NCI-H146 (cell line): ENCODE measurements around the gene SHH.
"Not testable (repeated sequence)": the region's sequence is repeated elsewhere in the genome, so short reads cannot be mapped to it uniquely, and the experiment has no call there.

ENCODE experiments used
- DNase-seq: peaks from one replicate; lab custom pipeline; 2025; lab: John Stamatoyannopoulos, UW

The SHH gene

DNA sequence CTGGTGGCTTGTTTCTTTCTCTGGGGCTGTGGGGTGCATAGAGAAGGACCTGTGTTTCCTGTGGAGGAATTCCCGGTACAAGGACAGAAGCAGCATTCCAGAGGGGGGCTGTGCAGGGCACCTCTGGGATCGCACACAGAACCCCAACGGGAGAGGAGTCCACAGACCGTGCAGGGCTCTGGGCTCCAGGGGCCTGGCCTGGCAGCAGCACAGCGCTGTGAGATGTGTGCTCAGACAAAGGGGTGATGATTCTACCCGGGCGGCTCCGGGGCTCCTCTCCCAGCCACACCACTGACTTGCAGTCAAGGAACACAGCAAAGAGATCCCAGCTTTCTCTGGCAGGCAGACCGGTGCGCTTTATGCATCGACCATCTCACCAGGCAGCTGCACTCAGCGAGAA lies 6.9 kb upstream of the SHH start:
- DNase-seq: no peak

DNA sequence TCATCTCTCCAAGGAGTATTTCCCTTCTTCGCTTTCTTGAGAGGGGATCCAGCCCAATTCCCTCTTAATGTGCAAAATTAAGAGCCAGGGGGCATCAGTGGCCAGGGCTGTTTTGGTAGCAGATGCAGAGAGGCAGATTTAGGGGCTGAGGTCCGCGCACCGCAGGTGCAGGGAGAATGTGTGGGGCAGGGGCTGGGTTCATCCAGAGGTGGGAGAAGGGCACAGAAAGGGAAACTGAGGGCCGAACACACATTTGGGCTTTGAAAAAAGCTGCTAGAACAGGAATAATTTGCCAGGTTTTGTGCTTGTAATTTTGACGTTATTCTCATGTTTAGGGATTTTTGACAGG lies 6.5 kb upstream of the SHH start:
- no peak for DNase-seq

DNA sequence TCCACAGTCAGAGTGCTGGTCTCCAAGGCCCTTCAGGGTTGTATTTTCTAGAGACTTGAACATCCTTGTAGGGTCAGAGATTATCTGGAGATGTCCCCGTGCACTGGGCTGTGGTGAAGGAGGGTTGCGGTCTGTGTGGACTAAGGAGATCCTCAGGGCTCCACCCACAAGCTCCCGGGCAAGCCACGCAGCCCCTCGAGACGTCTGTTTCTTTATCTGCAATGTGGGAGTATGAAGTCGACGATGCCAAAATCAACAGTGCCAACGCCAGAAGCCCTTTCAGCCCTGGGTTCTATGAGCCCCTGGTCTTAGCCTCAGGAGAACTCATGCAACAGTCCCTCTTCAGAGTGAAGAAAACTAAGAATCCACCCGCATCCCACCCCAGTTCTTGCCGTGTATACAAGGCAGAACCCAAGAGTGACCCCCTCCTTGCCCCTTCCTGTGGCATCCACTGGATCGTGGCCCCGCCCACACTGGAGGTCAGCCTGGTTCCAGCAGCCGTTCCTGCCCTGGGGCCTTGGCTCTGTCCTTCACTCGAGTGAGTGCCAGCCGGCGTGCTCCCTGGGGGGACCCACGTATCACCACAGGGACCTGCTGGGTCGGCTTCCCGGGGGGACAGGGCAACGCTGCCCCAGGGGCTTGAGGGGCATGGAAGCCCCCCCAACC lies 6.0 kb upstream of the SHH start:
- DNase-seq: no peak

DNA sequence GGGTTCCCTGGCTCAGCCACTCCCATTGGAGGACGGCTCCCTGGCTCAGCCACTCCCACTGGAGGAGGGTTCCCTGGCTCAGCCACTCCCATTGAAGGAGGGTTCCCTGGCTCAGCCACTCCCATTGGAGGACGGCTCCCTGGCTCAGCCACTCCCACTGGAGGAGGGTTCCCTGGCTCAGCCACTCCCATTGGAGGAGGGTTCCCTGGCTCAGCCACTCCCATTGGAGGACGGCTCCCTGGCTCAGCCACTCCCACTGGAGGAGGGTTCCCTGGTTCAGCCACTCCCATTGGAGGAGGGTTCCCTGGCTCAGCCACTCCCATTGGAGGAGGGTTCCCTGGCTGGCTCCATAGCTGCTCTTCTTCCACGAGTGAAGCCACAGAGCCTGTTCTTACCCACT lies 5.3 kb upstream of the SHH start:
- DNase-seq: not testable (repeated sequence)

DNA sequence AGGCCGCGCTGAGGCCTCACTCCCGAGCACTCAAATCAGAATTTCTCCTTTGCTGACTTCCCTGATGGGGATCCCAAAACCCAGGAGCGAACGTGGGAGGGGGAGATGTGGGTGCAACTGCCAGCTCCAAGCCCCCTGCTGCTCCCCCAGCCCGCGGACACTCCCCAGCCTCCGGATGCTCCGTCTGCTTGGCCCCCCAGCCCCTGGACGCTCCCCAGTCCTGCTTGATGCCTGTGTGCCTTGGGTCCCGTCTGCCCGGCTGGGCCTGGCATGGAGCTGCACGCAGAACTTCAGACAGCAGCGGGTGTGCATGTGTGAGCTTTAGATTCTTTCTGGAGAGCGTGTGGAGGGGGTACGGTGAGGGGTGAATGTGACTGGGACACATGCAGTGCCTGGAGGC lies 4.7 kb upstream of the SHH start:
- DNase-seq: no peak

DNA sequence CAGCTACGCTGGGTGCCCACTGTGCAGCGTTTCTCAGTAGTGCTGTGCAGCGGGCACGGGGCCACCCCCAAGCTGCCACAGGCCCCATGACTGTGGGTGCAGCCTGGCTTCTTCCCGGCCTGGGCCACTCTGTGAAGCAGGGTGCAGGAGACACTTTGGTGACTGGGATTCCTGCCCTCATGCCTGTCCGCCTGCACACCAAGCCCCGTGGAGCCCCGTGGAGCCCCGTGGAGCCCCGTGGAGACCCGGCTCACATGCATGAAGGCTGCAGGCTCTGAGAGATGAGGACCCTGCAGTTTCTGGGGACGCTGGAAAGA lies 3.9 kb upstream of the SHH start:
- no peak for DNase-seq

DNA sequence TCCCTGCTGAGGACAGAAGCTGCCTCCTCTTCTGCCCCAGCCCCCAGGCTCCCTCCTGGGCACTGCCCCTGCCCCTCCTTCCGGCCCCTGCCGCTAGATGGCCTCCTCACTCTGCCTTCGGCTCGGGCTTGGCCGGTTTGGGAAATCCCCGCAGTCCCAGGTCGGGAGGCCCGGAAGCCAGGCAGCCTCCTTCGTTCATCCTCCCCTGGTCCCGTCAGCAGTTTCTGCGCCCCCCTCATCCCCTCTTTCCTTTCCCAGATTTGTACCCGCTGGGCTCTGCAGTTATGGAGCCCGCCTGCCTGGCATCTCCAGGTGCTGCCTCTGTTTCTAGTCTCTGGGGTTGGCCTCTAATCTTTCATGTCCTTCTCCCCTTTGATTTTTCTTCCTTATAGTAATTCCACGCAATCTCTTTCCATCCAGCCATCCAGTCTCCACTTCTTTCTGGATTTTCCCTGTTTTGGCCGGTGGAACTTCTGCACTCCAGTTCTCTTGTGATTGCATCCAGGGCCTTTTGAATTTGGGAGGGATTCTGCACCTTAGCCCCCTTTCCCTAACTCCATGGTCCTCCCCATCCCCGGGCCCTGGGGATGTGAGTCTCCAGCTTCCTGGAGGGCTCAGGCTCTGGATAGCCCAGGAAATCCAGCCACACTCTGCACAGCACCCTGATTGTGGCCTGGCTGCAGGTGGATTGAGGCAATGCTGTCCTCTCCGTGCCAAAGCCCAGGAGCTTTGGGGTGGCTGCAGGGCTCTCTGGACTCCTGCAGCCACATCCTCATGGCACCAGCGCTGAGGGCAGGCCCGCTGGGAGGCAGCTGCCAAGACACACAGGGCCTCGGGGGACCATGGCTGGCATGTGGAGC lies 3.3 kb upstream of the SHH start:
- no peak for DNase-seq

DNA sequence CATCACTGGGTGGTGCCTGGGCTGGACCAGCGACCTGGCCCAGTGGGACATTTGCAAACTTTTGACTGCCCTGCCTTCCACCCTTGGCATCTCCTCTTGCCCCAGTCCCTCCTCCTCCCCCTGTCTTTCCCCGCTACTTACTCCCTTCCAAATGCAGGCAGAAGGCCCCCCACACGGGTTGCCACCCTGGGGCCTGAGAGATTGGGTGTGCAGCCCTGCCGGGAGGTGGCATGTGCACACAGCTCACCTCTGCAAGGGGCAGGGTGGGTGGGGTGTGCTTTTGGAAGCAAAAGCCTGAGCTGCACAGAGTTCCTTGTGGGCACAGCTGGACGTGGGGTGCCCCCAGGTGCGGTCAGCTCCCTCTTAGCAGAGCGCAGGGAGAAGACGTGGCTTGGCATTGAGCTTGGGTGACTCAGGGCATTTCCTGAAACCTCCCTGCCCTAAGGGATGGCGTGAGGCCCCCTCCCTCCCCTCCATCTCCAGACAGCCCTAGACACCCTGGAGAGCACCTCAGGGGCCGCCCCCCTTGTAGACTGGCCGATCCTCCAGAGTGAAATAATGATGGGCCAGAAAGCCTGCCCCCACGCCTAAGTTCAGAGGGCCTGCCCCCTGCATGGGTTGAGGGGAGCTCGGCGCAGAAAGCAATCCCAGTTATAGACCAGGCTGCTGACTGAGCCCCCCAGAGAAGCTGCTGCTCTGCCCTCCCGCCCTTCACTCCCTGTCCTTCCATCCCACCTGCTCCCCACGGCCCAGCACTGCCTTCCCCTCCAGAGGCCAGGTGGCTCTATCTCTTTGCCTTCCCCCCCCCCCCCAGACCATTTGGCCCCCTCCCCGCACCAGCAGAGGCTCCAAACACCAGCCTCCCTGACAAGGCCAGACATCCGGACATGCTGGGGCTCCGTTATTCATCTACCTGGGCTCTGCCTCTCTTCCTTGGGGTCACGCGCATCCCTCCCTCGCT lies 2.3 kb upstream of the SHH start:
- DNase-seq: no peak

DNA sequence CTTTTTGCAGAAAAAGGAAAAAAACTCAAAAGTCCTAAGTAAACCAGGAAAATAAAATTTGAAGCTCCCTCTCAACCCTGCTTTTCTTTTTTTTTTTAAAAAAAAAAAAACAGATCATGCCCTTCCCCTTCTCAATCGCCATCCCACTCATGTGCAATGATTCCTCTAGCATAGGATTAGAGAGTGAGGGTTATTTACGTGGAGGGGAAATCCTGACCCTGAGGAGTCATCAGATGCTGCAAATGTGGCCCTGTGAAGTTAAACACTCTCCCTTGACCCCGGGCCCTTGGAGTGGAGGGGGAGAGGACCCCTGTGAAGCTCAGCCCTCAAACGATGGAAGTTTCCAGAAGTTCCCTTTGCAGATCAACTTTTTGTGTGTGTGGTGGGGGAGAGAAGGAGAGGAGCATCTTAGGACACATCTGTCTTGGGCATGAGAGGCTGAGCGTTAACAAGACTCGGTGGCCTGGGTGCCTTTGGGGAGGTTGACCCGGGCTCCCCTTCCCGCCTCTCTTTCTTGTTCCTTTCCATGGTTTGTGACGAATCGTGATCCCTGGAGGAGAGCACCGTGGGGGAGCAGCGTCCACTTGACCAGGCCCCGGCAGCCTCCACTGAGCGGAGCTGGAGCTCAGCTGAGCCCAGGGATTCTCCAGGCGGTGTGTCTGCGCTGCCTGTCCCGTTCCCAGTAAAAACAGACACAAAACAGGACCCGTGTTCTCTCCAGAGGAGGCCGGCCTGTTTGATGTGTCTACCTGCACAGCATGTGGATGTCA lies 1.5 kb upstream of the SHH start:
- DNase-seq: no peak

DNA sequence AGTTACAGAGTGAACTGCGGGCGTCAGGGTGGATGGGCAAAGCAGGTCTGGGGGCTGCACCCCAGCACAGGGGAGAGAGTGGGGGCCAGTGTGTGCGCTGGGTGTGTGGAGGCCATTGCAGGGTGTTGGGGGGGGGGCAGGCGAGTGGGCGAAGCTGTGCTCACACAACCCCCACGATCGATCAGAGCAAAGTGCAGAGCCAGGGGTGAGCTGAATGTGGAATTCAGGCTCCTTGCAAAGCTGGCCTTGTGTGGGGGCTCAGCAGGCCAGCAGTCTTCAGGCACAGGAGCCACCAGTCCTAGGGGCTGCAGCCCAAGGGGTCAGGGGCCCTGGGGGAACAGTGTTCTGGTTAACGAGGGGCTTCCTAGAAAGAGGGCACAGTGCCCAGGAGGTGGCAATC lies 862 bp upstream of the SHH start:
- no peak for DNase-seq

DNA sequence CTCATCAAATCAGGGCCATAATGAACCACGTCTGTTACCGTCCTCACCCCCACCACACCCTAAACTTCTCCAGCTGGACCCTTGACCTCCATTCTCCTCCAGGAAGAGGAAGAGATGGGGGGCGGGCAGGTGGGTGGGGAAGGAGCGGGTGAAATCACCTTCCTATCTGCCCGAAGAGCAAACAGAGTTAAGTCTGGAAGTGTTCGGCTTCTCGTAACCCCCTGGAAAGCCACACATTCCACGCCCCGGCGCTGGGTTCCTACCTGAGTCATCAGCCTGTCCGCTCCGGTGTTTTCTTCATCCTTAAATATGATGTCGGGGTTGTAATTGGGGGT lies 736 bp downstream of the SHH start:
- no peak for DNase-seq

DNA sequence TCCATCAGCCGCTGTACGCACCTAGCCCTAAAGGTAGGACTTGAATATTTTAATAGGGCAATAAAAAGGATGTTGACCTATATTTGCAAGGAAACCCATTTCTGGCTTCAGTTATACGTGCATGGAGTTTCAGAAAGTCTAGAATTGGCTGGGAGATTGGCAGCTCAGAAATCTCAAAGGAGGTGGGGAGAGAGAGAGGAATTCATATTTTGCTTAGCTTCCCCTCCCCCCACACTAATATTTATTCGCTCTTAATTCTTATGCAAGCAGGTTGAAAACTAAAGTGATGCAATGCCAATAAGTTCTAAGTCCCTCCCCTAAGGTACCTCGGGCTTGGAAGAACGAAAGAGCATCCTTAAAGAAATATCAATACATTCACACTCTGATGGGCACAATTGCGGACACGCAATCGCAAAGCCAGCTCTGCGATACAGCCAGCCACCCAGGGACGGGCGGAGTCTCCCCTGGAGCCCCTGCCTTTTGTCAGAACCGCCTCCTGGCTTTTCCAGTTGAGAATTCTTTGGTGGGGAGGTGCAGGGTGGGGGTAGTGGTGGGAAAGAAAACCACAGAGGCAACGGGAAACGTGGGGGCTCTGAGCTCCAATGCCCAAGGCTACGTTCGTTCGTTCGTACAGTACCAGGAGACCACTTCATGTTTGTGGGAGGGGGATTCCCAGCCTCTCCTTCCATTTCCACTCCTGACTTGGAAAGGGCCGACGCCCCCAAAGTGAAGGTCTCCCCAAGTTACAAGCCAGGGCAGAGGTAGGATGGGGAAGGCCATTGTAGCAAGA lies 1.3 kb downstream of the SHH start:
- DNase-seq: no peak

DNA sequence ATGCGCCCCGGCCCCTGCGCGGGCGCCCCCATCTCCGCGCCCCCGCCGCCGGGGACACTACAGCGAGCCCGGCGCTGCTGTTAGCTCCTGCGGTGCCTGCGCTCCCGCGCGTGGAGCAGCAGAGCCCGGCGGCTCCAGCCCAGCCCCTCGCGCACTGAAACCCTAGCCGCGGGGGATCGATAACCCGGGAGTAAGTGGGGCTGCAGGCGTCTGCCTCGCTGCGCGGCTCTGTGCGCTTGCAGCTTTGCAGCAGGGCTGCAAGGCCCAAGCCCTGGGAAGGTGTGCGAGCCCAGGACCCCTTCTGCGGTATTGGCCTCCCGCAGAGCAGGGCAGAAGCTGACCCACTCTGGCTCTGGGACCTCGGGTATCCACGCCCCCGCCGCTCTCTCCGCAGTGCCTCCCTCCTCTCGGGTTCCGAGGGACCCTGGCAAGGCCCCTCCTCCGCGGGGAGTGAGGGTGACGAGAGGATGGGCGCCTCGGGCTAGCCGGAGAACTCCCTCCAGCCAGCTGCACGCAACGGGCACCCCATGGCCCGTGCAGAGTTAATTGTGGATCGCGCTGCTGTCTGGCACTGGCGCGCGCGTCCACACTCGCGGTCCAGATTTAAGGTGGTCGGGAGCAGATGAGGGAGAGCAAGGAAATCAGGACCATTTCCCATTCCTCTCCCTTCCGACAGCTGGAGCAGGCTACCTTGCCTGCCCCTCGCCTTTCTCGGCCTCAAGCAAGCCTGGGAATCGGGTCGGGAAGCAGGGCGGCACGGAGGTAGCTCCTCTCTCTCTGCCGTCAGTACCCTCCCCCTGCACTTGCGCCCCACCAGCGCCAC lies 2.1 kb downstream of the SHH start:
- DNase-seq: no peak

DNA sequence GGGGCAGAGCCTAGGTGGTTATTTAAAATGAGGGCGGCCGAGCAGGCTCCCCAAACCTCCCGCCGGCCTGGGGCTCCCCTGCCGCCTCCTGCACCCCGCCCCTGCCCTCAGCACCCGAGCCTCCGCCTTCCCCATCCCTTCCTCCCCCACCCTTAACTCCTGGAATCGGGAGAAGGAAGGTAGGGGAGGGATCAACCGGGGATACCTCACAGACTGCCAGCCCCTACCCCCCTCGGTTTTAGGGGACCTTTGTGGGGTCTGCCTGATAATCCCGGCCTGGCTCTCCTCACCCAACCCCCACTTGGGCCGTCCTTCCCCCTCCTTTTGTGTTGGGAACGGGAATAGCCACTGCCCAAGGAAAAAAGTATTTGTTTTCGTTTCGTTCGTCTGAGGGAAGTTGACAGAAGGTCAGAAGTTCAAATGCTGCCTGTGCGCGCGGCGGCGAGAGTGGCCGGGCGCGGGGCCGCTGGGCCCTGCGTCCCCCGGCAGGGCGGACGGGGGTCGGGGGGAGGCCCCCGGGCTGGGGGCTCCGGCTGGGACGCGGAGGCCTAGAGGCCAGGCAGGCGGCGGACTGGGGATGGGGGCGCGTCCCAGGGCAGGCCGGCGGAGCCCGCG lies 2.8 kb downstream of the SHH start:
- no peak for DNase-seq

DNA sequence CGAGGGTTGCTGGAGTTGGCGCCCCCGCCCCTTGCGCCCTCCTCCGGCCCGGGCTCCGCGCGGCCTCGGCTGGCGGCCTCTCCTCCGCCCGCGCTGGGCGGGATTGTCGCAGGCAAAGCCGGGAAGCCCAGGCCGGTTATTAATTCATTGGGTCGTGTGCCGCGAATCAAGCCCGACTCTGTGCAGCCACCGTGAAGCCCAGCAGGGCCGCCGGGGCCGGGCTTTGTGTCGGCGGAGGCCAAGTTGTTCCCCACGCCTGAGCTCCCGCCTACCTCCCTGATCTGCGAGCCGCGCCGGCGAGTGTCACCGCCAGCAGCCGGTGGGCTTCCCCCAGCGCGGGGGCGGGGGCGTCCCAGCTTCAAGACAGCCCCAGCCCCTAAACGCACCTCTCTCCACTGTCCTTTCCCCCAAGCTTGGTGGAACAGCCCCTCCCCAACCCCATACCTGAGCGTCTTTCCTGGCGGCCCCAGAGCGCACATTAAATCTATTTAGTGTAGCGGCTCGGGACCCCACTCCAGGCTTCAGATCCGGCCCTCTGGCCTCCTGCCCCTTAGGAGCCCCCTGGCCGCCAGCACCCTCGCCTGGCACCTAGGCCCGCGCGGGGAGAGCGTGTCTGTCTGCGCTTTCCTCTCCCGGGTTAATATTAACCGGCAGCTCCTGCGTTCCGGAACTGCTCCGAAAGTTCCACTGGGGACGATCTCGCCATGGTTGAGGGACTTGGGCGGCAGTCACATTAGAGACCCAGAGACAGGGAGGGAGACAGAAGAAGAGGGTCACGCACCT lies 3.5 kb downstream of the SHH start:
- DNase-seq: no peak

DNA sequence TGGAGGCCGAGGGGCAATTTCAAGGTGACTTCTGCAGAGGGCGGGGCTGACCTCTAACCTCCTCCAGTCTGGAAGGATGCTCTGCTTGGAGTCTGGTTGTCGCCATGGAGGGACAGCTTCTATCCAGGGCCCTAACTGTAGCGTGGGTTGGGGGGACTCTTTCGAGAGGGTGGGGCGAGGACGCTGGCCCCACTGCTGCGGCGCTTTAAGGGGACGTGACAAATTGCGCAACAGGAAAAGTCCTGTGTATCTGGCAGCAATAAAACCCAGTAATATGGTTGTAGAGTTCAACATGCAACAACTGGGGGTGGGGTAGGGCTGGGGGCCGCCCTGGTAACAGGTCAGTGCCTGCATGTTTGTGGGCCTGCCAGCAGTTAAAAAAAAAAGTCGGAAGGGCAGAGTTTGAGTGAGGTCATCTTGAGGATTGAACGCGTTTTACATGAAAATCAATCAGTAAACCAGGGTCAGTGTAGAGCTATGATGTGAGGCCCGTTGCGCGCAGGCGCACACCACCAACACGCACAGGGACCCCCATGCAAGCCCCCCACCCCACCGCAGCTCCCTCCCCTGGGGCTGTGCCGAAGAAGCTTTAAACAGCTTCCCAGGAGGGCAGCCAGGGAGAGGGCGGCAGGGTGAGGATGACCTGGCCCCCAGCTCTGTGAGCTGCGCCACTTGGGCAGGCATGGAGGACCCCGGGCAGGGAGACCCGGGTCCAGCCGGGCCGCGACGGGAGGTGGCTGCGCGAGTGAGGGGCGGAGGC lies 4.3 kb downstream of the SHH start:
- DNase-seq: no peak

DNA sequence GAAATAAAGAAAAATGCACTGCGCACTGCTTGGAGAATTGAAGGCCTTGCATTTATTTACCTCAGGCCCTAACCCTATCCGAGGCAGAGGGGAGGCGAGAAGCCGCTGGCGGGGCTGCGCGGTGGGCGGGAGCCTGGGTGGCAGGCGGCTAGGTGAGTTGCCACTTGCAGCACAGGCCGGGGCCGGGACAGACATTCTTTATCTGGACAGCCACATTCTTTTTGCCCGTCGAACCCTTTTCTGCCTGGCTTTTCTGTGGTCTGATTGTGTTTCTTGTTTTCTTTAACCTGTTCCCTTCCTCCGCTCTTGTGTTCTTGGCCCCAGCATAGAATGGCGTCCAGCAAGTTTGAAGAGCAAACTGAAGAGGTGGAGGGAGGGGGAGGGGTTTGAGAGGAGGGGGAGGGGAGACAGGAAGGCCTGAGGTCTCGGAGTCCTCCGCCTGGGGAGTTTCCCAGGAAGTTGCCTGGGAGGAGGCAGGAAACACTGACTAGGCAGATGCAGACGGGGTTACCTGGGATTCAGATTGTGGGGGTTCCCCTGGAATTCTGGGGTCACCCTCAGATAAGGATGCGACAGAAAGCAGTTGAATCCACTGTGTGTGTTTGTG lies 5.1 kb downstream of the SHH start:
- no peak for DNase-seq
